ENCODE data around the gene FLNB.

Gene FLNB

GRCh38 chr3:57983734-57984518 lies 24.3 kb upstream of the FLNB start:
- Histone ChIP-seq H2AFZ (ENCODE audit: low read length) (no peak overlapping the region), H3K27ac (ENCODE audit: low read depth, low read length, poor library complexity, severe bottlenecking) (peak overlapping the region; percentile 89), H3K79me2 (ENCODE audit: insufficient read depth, low read length) (no peaks in the 10 kb centered on the region), H3K36me3 (ENCODE audit: insufficient read depth, low read length) (no peaks in the 10 kb centered on the region), H3K9ac (ENCODE audit: low read length) (peak overlapping the region; percentile 29), H3K9me3 (ENCODE audit: low read length) (no peaks in the 10 kb centered on the region), H3K27me3 (ENCODE audit: insufficient read depth, low read length) (no peaks in the 10 kb centered on the region), H4K20me1 (ENCODE audit: insufficient read depth, low read length) (no peaks in the 10 kb centered on the region), H3K9me2 (ENCODE audit: low read depth, low read length) (no peaks in the 10 kb centered on the region), H3K4me1 (ENCODE audit: insufficient read depth, low read length, severe bottlenecking) (peaks cover 31% of the 10 kb centered on the region), H3K4me3 (ENCODE audit: low read depth, low read length, poor library complexity, severe bottlenecking) (no peak overlapping the region), H3F3A (ENCODE audit: insufficient read depth, low read length) (no peaks in the 10 kb centered on the region), H3K4me2 (ENCODE audit: low read length) (peak overlapping the region; percentile 39)
- no peak for TF ChIP-seq CTCF (IDR thresholded peaks at IDR 0.05; ENCODE audit: low read length)
- TF ChIP-seq EZH2 (IDR thresholded peaks at IDR 0.05; ENCODE audit: borderline replicate concordance, low read length): no peak

- Histone ChIP-seq H3K27me3 (ENCODE audit: insufficient read depth, low read length) (no peaks in the 10 kb centered on the region), H3K9me2 (ENCODE audit: low read depth, low read length) (no peaks in the 10 kb centered on the region), H3K4me2 (ENCODE audit: low read length) (no peak overlapping the region), H3K4me3 (ENCODE audit: low read depth, low read length, poor library complexity, severe bottlenecking) (no peak overlapping the region), H3K27ac (ENCODE audit: low read depth, low read length, poor library complexity, severe bottlenecking) (no peak overlapping the region), H3K9me3 (ENCODE audit: low read length) (no peaks in the 10 kb centered on the region), H4K20me1 (ENCODE audit: insufficient read depth, low read length) (no peaks in the 10 kb centered on the region), H3K9ac (ENCODE audit: low read length) (no peak overlapping the region), H3K79me2 (ENCODE audit: insufficient read depth, low read length) (no peaks in the 10 kb centered on the region), H2AFZ (ENCODE audit: low read length) (no peak overlapping the region), H3K4me1 (ENCODE audit: insufficient read depth, low read length, severe bottlenecking) (peaks cover 29% of the 10 kb centered on the region), H3K36me3 (ENCODE audit: insufficient read depth, low read length) (no peaks in the 10 kb centered on the region), H3F3A (ENCODE audit: insufficient read depth, low read length) (no peaks in the 10 kb centered on the region)
- TF ChIP-seq CTCF (IDR thresholded peaks at IDR 0.05; ENCODE audit: low read length) (no peak), EZH2 (IDR thresholded peaks at IDR 0.05; ENCODE audit: borderline replicate concordance, low read length) (no peak)
Observed at GRCh38 chr3:57985176-57985983, 22.8 kb upstream of the FLNB start.

- Histone ChIP-seq H3K4me2 (ENCODE audit: low read length) (no peak overlapping the region), H3K4me1 (ENCODE audit: insufficient read depth, low read length, severe bottlenecking) (peaks cover 26% of the 10 kb centered on the region), H3K27ac (ENCODE audit: low read depth, low read length, poor library complexity, severe bottlenecking) (no peak overlapping the region), H3F3A (ENCODE audit: insufficient read depth, low read length) (no peaks in the 10 kb centered on the region), H3K79me2 (ENCODE audit: insufficient read depth, low read length) (no peaks in the 10 kb centered on the region), H3K9me2 (ENCODE audit: low read depth, low read length) (no peaks in the 10 kb centered on the region), H3K9me3 (ENCODE audit: low read length) (no peaks in the 10 kb centered on the region), H3K36me3 (ENCODE audit: insufficient read depth, low read length) (no peaks in the 10 kb centered on the region), H4K20me1 (ENCODE audit: insufficient read depth, low read length) (no peaks in the 10 kb centered on the region), H3K9ac (ENCODE audit: low read length) (no peak overlapping the region), H3K27me3 (ENCODE audit: insufficient read depth, low read length) (no peaks in the 10 kb centered on the region), H3K4me3 (ENCODE audit: low read depth, low read length, poor library complexity, severe bottlenecking) (no peak overlapping the region), H2AFZ (ENCODE audit: low read length) (no peak overlapping the region)
- no peak for TF ChIP-seq EZH2 (IDR thresholded peaks at IDR 0.05; ENCODE audit: borderline replicate concordance, low read length)
Observed at GRCh38 chr3:57985984-57986246, 22.3 kb upstream of the FLNB start.
